Transverse colon (tissue), 4 donors: ENCODE measurements around the gene CAPNS2. TPM values are rescaled to one million over a fixed set of nuclear protein-coding genes. Genes with fewer than 3 reads are reported as not detected.

Experiments used
- DNase-seq: peaks from one replicate; pipeline ENCODE4 v3.0.0-alpha.2; 2019
- H3K27ac ChIP-seq, 4 donors: fragments of 200-600 bp; sonication (generic); 2 replicates each; pipeline ENCODE4 v1.5.1; 2016 to 2018; ENCODE audit warnings: inconsistent platforms in 4 of 4
- H3K27me3 ChIP-seq: fragments of 200-600 bp; sonication (generic); 2 replicates; pipeline ENCODE4 v1.5.1; 2017; ENCODE audit warnings: inconsistent platforms
- H3K36me3 ChIP-seq, 4 donors: fragments of 200-600 bp; sonication (generic); 2 replicates each; pipeline ENCODE4 v1.5.1; 2017 to 2019; ENCODE audit warnings: inconsistent platforms in 4 of 4
- H3K4me1 ChIP-seq, 4 donors: fragments of 200-600 bp; sonication (generic); 2 replicates each; pipeline ENCODE4 v1.5.1; 2017 to 2020; ENCODE audit warnings: inconsistent platforms in 4 of 4
- H3K4me3 ChIP-seq, 4 donors: fragments of 200-600 bp; sonication (generic); 1 replicate in 1 of 4; 2 replicates in 3 of 4; pipeline versions ENCODE4 v1.5.1 to v1.6.1; 2017 to 2019; ENCODE audit warnings: inconsistent platforms in 4 of 4
- H3K9me3 ChIP-seq, 2 donors: fragments of 200-600 bp; sonication (generic); 2 replicates each; pipeline ENCODE4 v1.5.1; 2017 to 2019; ENCODE audit warnings: inconsistent platforms in 2 of 2
- CTCF ChIP-seq, 5 experiments: fragments of 200-600 bp in 3 of 5; fragments of 450-650 bp in 2 of 5; sonication (generic) in 3 of 5; IDR thresholded peaks; 1 replicate in 2 of 5; 2 replicates in 3 of 5; pipeline ENCODE4 v1.5.1; 2016 to 2017; ENCODE audit warnings: antibody characterized with exemption in 5 of 5, inconsistent platforms in 3 of 5, mild to moderate bottlenecking in 2 of 5, moderate library complexity in 1 of 5
- EP300 ChIP-seq: sonication (generic); formaldehyde crosslinking; IDR thresholded peaks from one replicate; pipeline ENCODE4 v1.6.1; 2017; ENCODE audit warnings: antibody characterized with exemption, low read depth
- POLR2A ChIP-seq: fragments of 450-650 bp; IDR thresholded peaks from one replicate; pipeline ENCODE4 v1.6.1; 2016; ENCODE audit warnings: antibody characterized with exemption, mild to moderate bottlenecking, moderate library complexity
- POLR2AphosphoS5 ChIP-seq, 3 donors: sonication (generic); formaldehyde crosslinking; IDR thresholded peaks; one replicate each; pipeline ENCODE4 v1.6.1; 2016; ENCODE audit warnings: antibody characterized with exemption in 3 of 3
- WGBS, 2 donors: methylation state at CpG; one replicate each; pipeline ENCODE4 v1.1.5; 2018; ENCODE audit warnings: low coverage in 1 of 2; 5-methylcytosine and 5-hydroxymethylcytosine counted together
- in situ Hi-C, 4 donors: fragments of 200-750 bp; cut with MboI; loops; one replicate each; pipeline versions ENCODE4 v1.15.0 to v1.15.1; 2017; ENCODE audit warnings: low sequenced_read_pairs in 3 of 4, low pct_ligation_motif_present in 1 of 4, low pct_unique_long_range_greater_than_20kb in 1 of 4
- intact Hi-C: fragments of 100-400 bp; cut with DNase I; formaldehyde crosslinking; loops from one replicate; pipeline ENCODE4 v1.15.1; 2023; ENCODE audit warnings: low total_unique reads
- total RNA-seq, 4 donors: library from RNA; depleted of rRNA; stranded (reverse); fragments of >200 nt; gene quantifications; one replicate each; pipeline ENCODE4 v1.1.0, GENCODE V29; 2016

Gene CAPNS2
- total RNA-seq, 4 donors from 2014 or later = 0.55 to 0.64 TPM; not detected in 2

- DNase-seq = no peak
- Histone ChIP-seq H3K4me1 (peaks cover 0 to 9% (median 3%) of the 10 kb centered on the region in 4 donors), H3K4me3 (no peak overlapping the region), H3K9me3 (no peaks in the 10 kb centered on the region), H3K27me3 (no peaks in the 10 kb centered on the region), H3K36me3 (no peaks in the 10 kb centered on the region), H3K27ac (no peak overlapping the region)
- intact Hi-C loops (no loop called here), in situ Hi-C loops (no loop called here)
- 45 to 74% methylated on average over 1 of the region's 1 CpG for WGBS, 2 donors
- TF ChIP-seq POLR2A (no peak), CTCF (IDR thresholded peaks at IDR 0.05) (no peak), POLR2AphosphoS5 (IDR thresholded peaks at IDR 0.05) (no peak), EP300 (no peak)
These were observed 1.4 kb upstream of the CAPNS2 start for GRCh38 chr16:55565086-55565485.

GRCh38 chr16:55567382-55567781 lies 898 bp downstream of the CAPNS2 start:
- 78 to 83% methylated on average over 1 to 3 of the region's 3 CpGs for WGBS, 2 donors

GRCh38 chr16:55568207-55568606 lies 1.7 kb downstream of the CAPNS2 start:
- Histone ChIP-seq H3K27me3 (no peaks in the 10 kb centered on the region), H3K9me3 (no peaks in the 10 kb centered on the region), H3K4me3 (no peak overlapping the region), H3K36me3 (no peaks in the 10 kb centered on the region), H3K27ac (no peak overlapping the region), H3K4me1 (peaks cover 0 to 7% (median 1%) of the 10 kb centered on the region in 4 donors)
- intact Hi-C loops = no loop called here
- in situ Hi-C loops = no loop called here
- DNase-seq = no peak
- WGBS, 2 donors = 78 to 95% methylated on average over 3 of the region's 3 CpGs
- TF ChIP-seq CTCF (IDR thresholded peaks at IDR 0.05) (no peak), EP300 (no peak), POLR2AphosphoS5 (IDR thresholded peaks at IDR 0.05) (no peak), POLR2A (no peak)

More at GRCh38 chr16:55567382-55567781, 898 bp downstream of the CAPNS2 start:
- Histone ChIP-seq H3K27ac (no peak overlapping the region), H3K36me3 (no peaks in the 10 kb centered on the region), H3K4me3 (no peak overlapping the region), H3K27me3 (no peaks in the 10 kb centered on the region), H3K4me1 (peaks cover 0 to 7% (median 1%) of the 10 kb centered on the region in 4 donors), H3K9me3 (no peaks in the 10 kb centered on the region)
- intact Hi-C loops = no loop called here
- no peak for TF ChIP-seq EP300
- no peak for TF ChIP-seq POLR2AphosphoS5 (IDR thresholded peaks at IDR 0.05)
- no peak for TF ChIP-seq POLR2A
- TF ChIP-seq CTCF (IDR thresholded peaks at IDR 0.05) = no peak
- no peak for DNase-seq
- in situ Hi-C loops = no loop called here

- intact Hi-C loops (no loop called here), in situ Hi-C loops (no loop called here)
- H3K4me1 ChIP-seq = peaks cover 0 to 7% (median 1%) of the 10 kb centered on the region in 4 donors
- 0 to 42% methylated on average over 1 of the region's 1 CpG for WGBS, 2 donors
- no peak overlapping the region for H3K27ac ChIP-seq
- no peak for DNase-seq
- H3K27me3 ChIP-seq = no peaks in the 10 kb centered on the region
- TF ChIP-seq POLR2A = no peak
- no peak for TF ChIP-seq EP300
- no peak for TF ChIP-seq CTCF (IDR thresholded peaks at IDR 0.05)
- no peak for TF ChIP-seq POLR2AphosphoS5 (IDR thresholded peaks at IDR 0.05)
- no peak overlapping the region for H3K4me3 ChIP-seq
- H3K36me3 ChIP-seq = no peaks in the 10 kb centered on the region
- no peaks in the 10 kb centered on the region for H3K9me3 ChIP-seq
These were observed 2.5 kb downstream of the CAPNS2 start for GRCh38 chr16:55569025-55569424.
